Lower leg skin (tissue), 3 donors: ENCODE data around the gene TUT4.

ENCODE experiments used
- POLR2A ChIP-seq, 2 donors: fragments of 450-650 bp; IDR thresholded peaks; one replicate each; pipeline ENCODE4 v1.6.1; 2016 to 2017; ENCODE audit warnings: antibody characterized with exemption in 2 of 2, mild to moderate bottlenecking in 1 of 2, moderate library complexity in 1 of 2
- TF ChIP-seq, protein P1 (sequence below), 3 donors: fragments of 450-650 bp; IDR thresholded peaks; one replicate each; pipeline ENCODE4 v1.5.1; 2016; ENCODE audit warnings: antibody characterized with exemption in 3 of 3, mild to moderate bottlenecking in 3 of 3, moderate library complexity in 2 of 3

DNA sequence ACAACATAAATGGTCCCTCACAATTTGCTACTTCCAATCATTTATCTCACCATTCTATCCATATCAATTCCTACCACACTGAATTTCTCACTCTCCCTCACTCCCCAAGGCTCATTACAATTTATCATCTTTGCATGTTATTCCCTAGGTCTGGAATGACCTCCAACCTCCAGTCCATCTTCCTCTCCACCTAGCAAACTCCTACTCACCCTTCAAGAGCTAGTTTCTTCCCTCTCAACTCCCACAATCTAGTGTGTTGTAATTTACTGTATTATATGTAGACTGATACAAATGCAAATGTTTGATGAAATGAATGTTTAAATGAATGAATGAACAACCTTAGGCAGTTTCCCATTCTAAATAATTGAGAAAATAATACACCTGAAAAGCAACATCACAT is 3.6 kb downstream of the TUT4 start:
- no peak for TF ChIP-seq POLR2A (IDR thresholded peaks at IDR 0.05)
- TF ChIP-seq, protein P1, sequence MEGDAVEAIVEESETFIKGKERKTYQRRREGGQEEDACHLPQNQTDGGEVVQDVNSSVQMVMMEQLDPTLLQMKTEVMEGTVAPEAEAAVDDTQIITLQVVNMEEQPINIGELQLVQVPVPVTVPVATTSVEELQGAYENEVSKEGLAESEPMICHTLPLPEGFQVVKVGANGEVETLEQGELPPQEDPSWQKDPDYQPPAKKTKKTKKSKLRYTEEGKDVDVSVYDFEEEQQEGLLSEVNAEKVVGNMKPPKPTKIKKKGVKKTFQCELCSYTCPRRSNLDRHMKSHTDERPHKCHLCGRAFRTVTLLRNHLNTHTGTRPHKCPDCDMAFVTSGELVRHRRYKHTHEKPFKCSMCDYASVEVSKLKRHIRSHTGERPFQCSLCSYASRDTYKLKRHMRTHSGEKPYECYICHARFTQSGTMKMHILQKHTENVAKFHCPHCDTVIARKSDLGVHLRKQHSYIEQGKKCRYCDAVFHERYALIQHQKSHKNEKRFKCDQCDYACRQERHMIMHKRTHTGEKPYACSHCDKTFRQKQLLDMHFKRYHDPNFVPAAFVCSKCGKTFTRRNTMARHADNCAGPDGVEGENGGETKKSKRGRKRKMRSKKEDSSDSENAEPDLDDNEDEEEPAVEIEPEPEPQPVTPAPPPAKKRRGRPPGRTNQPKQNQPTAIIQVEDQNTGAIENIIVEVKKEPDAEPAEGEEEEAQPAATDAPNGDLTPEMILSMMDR (IDR thresholded peaks at IDR 0.05), result no peak
